Measurements from ENCODE around the gene OGFOD2.

Gene OGFOD2

DNA sequence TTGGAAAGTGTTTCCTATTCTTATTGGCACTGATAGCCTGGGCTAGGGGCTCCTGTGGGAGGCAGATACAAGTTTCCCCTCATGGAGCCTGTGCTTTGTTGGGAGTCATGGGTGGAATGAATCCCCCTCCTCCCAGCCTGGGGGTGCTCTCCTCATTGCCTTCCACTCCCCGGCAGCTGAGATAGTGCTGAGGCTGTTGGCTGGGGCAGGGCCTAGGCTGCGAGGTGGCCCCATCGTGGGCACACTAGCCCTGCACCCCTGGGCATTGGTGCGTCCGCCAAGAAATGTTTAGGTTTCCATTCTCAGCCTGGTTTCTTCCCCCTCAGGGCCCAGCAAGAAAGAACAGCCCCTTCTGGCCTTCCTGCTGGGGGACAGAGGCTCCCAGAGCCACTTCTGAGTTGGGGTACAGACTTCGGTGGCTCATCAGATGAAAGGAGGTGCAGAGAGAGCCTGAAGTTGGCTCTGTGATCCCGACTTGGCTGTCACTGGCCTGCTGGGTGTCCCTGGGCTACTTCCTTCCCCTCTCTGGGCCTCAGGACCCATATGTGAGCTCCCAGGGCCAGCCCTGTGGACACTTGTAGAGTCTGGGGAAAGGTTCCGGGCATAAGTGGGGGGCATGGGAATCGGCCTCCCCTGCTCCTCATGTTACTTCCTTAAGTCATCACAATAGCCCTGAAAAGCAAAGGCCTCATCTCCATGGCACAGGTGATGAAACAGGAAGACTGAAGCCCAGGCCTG is 2.8 kb downstream of the OGFOD2 start:
- no peak for DNase-seq

DNA sequence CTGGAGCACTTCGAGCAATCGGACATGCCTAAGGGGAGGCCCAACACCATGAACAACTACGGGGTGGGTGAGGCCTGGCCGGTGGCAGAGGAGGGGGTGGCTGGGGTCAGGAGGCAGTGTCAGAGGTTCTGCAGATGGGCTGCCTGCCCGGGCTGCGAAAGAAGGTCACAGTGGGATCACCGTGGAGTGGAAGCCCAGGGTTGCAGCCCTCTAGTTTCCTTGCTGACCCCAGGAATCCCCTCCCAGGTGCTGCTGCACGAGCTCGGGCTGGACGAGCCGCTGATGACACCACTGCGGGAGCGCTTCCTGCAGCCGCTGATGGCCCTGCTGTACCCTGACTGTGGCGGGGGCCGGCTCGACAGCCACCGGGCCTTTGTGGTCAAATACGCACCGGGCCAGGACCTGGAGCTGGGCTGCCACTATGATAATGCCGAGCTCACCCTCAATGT is 3.5 kb downstream of the OGFOD2 start:
- no peak for DNase-seq

DNA sequence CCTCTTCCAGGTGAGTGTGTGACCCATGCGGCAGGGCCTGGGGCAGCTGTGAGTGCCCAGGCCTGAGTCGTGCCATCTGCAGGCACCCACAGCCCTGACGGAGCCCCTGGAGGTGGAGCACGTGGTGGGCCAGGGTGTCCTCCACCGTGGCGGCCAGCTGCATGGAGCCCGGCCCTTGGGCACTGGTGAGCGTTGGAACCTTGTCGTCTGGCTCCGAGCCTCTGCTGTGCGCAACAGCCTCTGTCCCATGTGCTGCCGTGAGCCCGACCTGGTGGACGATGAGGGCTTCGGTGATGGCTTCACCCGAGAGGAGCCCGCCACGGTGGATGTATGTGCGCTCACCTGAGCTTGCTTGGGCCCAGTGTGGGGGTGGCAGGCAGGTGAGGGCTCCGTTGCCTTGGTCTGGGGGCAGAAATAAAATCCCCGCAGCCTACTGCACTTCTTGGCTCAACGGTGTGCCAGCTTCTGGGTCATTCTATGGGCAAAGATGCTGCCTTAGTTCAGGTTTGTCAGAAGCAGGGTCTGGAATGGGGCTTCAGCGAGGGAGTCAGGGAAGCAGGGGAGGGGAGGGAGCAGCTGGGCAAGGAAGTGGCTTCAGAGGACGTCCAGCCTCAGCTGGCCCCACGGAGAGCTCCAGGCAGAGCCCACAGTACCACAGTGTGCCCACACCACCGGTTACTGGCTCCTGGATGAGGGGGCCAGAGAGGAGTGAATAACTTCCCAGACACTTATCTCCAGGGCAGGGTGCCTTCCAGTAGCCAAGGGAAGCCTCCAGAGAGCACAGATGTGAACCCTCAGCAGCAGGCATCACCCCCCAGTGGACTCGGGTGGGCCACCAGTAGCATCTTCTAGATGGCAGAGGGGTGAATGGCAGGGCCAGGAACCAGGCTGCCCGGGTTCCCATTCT is 4.2 kb downstream of the OGFOD2 start:
- DNase-seq: no peak

DNA sequence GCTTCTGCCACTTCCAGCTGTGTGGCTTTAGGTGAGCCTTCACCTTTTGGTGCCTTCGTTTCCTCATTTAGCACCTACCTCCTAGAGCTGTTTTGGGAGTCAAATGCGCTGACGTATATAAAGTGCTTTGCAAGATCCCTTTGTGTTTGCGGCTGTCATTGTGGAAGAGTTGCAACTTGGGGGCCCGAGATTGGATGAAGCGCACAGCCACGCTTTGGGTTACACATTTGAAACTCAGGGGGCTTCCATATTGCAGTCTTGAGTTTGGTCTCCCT is 4.8 kb downstream of the OGFOD2 start:
- no peak for DNase-seq

DNA sequence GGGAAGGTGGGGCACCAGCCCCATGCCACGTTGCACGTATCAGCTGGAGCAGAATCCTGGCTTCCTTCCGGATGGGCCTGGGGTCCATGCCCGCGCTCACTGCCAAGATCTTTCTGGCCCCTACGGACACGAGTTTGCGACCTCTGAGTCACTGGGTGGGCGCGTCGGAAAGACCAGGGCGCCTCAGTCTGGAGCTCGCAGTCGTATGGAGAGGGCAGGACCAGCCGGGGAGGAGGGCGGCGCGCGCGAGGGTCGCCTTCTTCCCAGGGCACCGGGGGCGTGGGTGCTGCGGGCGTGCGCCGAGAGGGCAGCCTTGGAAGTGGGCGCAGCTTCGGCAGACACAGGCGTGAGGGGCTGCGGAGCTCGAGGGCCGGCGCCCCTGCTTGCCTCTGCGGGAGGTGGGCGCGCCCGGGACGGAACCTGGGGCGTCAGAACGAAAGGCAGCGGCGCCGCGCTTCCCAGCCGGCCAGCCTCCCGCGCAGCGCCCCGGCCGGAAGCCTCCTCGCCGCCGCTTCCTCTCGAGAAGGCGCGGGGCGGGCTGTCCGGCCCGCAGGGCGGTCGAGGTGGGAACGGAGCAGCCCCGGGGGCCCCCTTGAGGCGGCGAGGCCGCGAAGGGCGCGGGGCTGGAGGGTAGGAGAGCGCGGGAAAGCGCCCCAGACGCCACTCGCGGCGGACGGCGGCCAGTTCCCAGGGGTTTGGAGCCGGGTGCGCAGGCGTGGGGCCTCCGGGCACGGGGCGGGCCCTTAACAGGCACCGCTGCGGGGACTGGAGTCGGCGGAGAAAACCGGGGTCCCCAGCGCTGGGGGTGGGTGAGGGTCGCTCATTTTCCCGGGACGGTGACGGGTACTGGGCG is 5.4 kb downstream of the OGFOD2 start, which contains the start of gene ARL6IP4:
TSS of gene ARL6IP4 (plus strand) at position 499 of the 853 bp plus-strand sequence. CDS start 459 bp downstream, outside the sequence.
- DNase-seq: peak; percentile 47

DNA sequence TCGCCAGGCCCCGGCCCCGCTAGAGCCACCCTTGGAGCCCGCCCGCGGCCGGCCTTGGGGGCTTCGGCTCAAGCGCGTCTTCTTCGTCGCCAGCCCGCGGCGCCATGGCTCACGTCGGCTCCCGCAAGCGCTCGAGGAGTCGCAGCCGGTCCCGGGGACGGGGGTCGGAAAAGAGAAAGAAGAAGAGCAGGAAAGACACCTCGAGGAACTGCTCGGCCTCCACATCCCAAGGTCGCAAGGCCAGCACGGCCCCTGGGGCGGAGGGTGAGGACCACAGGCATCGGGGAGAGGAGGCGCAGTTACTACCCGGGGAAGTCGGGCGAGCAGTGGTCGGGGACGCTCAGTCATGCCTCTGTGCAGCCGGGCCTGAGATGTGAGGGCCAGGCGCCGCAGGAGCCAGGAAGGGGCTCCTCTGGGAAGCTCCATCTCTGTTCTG is 6.0 kb downstream of the OGFOD2 start:
- no peak for DNase-seq

DNA sequence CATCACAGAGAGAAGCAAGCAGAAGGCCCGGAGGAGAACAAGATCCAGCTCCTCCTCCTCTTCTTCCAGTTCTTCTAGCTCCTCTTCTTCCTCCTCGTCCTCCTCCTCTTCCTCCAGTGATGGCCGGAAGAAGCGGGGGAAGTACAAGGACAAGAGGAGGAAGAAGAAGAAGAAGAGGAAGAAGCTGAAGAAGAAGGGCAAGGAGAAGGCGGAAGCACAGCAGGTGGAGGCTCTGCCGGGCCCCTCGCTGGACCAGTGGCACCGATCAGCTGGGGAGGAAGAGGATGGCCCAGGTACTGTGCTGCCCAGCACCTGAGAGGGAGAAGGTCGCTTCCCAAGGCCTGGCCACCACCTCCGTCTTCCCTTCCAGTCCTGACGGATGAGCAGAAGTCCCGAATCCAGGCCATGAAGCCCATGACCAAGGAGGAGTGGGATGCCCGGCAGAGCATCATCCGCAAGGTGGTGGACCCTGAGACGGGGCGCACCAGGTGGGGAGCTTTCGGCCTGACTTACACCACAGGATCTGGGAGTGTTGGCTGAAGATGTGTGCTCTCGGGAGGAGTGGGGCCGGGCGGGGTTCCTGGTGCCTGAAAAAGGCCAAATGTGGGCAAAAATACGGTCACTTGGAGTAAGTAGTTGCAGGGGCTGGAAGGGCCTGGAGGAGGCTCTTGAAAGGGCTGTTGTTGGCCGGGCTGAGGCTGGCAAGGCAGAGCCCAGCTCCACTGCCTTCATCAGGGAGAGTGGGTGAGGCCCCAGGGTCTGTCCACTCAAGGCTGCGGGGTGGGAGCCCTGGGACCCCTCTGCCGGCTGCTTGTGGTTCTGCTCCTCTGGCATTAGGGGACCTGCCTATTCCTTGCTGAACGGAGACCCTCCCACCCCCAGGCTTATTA is 6.8 kb downstream of the OGFOD2 start:
- no peak for DNase-seq

DNA sequence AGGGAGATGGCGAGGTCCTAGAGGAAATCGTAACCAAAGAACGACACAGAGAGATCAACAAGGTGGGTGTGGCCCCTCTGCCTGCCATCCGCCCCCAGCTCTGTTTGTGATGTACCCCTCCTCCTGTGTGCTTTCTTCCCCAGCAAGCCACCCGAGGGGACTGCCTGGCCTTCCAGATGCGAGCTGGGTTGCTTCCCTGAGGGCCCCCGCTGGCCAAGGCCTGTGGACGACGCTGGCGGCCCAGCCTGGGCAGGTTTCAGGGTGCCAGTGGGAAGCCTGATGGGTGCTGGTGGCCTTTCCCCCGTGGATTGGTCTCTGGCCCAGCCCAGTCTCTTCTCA is 7.4 kb downstream of the OGFOD2 start:
- no peak for DNase-seq

DNA sequence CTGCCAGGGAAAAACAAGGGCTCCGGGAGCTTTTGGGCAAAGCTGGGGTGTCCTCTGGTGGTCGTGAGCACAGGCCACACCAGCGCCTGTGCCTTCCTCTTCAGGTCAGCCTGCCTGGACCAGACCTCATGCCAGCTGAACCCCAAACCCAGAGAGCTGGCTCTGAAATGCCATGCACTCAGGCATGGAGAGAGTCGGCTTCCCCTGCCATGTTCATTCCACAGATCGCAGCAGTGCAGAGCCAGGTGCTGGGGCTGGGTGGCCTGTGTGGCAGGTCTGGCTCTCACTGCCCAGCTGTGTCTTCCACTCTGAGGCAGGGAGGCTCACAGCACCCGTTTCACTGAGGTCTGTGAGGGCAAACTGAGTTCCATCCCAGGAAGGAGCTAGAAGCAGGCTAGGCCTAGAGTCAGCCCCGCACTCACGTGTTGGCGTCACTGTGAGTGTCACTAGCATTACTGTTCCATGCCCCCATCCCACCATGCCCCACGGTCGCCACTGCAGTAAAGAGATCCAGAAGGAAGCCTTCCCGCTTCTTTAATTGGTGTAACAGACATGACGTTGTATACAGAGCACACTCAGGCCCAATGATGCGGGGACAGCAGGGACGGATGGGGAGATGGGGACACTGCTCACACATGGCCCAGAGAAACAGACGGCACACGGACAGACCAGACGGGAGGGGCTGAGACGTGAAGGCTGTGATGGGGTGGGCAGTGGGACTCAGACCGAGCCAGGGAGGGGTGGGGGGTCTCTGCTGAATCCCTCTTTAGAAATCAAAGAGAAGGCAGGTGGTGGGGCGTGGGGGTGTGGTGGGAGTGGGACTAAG is 8.1 kb downstream of the OGFOD2 start:
- no peak for DNase-seq

DNA sequence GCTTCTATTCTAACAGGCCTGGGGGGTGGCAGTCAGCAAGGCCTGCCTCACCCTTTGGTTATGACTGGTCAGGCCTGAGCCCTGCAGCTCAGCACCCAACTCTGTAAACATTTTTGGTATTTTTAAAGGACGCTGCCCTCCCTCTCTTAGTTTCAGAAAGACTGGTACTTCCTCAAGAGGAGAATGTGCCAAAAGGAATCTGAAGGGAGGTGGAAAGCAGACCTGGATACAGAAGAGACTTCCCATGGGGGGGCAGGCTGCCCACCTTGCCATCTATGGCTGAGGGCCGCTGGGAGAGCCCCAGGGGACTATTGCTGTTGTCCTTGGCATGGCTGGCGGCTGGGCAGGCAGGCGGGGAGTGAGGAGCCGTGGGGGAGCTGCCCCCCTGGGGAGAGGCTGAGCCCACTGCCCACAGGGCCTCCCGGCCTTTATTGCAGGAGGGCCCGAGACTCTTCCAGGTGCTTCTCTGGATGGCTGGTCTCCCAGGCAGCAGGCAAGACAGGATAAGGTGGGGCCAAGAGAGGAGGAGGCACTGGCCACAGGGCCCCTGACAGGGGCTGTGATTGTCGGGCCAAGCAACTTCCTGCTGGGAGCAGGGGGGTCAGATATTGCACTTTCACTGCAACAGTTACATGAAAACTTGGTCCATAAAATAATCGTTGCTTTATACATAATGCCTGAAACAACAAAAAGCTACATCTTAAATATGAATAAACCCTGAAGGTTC is 8.9 kb downstream of the OGFOD2 start:
- DNase-seq: no peak

DNA sequence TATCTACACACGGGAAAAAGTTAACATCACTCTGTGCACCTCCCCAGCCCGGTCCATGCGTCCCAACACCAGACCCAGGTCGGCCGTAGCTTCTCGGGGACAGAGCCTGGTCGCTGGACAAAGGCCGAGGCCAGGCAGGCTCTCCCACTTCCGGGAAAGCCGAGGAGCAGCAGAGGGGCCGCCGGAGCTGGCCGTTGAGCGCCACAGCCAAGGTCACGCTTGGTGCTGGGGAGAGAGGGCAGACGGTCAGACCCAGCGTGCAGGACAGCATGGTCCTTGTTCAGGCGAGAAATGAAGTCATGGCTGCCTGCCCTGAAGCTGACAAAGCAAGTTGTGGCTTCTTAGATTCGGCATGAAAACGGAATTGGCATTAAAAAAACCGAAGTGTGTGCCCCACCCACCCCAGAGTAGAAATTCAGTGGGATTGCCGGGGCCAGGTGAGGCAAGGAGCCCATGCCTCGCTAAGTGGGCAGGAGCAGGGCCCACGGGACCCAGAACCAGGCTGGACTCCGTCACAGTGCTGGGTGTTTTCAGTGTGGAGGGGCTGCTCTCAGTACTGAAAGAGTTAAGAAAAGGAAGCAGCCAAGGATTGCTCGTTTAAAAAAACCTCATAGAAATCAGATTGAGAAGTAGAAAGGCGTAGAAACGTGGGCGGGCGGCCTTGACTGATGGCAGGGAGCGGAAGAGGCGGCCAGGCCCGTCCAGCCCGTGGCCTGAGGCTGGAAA is 9.7 kb downstream of the OGFOD2 start:
- DNase-seq: no peak

DNA sequence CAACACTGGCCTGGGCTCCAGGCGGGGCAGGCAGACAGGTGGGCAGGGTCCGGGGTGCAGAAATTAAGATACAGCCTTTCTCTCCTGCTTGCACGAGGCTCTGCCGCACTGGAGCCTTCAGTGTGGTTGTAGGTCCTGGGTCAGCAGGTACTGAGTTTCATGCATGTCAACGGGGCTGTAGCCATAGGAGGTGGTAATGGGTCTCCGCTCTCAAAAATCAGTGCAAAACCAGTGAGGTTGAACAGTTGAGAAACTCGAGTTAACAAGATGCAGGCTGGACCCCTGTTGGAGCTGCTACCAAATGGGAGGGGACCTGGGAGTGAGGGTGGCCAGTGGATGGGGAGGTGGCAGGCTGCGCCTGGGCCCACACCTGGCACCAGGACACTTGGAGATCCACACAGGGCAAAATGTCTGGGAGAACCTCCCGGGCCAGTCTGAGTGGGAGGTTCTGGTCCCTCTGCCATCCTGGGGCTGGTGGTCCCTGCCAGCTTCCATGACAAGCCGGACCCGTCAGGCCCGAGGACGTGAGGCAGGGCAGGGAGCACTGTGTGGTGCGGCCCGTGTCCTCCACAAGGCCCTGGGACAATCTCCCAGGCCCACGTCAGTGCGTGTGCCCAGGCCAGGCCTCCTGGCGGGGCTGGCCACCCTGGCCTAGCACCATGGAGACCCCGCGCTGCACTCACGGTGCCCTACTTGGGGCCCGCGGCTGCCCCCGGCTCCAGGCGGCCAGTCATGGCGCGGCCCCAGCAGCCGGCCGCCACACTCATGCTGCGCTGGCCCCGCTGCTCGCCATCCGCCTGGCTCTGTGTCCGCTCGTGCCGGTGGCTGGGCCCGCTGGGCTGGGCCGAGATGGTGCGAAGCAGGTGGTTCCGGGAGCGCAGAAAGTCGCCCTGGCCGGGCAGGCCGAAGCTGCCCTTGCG is 10.6 kb downstream of the OGFOD2 start:
- no peak for DNase-seq

DNA sequence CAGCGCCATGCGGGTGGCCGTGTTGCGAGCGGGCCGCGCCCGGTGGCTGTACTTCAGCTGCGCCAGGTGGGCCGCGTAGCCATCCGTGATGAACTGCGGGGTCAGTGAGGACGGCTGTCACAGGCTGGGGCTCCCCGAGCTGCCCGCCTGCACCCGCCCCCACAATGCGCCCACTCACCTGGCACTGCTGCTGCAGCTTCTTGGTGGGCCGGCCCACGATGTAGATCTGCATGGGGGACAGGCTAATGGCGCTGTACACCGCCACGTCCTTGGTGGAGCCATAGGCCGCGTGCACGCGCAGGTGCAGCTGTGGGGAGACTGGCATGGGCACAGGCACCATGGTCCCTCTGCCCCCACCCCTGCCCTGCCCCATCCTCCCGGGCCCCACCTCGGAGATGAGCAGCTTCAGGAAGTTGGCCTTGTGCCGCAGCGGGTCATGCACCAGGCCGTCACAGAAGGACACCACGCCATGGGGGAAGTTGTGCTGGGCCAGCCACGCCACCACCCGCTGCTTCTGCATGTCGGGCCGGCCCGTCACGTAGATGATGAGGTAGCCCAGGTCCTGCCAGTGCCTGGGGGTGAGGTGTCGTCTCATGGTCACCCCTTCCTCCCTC is 11.3 kb downstream of the OGFOD2 start:
- no peak for DNase-seq

DNA sequence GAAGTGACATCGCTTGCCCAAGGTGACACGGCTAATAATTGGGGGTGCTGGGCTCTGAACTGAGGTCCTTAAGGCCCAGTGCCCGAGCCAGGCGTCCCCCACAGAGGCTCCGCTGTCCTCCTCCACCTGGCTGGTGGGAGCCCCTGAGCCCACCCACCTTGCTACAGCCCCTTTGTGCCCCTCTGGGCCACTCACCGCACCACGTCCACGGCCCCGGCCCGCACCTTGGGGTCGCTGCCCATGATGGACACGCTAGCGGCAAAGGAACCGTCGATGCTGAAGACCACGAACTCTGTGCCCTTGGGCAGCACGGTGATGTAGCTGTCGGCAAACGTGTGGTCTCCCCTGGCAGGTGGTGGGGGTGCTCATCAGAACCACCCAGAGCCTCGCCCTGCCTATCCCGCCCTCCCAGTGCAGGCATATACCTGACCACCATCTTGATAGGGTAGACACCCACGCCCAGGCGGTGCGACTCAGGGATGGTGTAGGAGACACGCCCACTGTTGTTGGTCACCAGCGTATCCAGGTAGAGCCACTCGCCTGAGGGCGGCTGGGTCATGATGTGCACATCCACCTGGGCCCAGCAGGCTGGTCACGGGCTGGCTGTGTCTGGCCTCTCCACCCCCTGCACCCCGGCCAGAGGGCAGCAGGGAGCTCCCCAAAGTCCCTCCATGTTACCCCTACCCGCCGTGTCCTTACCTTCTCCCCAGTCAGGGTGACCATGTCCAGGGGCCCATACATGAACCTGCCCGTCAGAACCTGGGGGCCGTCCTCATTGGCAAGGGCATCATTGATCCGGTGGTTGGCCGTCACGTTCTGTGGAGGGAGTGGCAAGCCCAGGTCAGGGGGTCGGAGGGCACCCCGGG is 12.3 kb downstream of the OGFOD2 start:
- DNase-seq: no peak

DNA sequence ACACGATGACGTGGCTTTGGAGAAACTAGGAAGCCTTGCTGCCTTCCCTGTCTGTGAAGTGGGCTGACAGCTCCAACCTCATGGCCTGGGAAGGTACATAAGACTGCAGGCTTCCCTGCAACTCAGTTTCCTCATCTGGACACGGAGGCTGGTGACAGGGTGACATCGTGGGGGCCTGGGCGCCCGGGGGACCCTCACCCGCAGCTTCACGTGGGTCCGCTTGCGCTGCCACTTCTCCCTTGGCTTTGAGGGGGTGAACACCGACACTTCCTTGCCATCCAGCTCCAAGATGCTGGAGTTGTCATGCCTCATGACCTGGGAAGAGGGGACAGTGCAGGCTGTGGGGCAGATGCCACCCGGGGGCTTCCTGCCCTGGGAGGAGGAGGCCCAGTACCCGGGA is 13.0 kb downstream of the OGFOD2 start:
- no peak for DNase-seq

DNA sequence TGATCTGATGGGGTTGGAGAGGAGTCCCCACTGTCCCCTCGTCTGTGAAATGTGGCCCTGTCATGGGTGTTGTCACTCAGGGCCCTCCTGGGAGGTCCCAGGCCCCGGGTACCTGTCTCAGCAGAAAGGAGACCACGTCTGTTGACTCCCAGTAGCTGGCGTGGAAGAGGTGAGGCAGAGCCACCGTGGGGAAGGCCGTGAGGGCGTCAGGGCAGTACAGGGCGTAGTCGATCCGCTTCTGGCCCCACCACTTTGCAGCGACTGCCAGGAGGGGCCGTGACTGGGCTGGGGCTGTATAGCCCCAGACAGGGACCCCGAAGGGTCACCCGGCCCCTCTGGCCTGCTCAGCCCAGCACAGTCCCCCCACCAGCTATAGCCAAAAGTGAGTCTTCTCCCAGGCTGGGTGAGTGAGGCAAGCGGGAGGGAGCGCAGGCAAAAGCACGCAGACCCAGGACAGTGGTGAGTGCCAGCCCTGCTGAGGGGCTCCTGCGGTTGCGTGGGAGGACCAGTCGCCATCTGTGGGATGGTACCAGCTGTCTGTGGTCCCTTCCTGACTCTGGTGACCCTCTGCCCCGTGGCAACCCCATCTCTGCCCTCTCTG is 13.7 kb downstream of the OGFOD2 start:
- DNase-seq: no peak

All from NCI-H1105 treated with DMSO at 0.1 percent for 48 hours (cell line).